ENCODE results near the gene WIPF3.

The WIPF3 gene

DNA sequence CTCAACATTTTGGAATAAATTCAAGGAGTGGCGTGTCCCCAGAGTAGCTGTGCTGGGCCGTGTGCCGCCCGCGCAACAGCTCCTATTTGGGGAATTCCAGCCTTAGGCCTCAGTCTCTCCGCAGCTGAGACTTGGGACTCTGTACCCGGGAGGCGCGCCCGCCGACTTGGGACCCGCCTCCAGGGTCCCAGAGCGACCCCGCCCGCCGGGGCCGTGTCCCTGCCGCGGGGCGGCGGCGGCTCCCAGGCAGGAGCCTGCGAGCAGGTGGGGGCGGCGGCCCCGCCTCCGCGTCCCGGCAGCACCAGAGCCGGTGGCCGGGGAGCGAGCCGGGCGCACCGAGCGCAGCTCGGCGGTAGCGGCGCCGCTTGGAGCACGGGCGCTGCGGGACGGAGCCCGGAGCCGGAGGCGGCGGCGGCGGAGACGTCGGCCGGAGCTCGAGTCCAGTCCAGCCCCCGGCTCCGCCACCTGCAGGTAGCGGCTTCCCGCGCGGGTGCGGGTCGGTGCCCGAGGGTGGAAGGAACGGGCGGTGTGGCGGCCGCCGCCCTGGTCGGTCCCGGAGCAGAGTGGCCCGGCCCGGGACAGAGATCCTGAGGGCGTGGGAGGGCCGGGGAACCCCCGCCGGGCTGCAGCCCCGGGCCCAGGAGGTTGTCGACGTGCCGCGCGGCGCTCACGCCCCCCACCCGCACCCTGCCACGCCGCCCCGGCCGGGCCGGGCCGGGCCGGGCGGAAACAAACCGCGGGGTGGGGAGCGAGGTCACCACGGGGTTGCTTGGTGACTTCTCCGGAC is at the start of gene WIPF3:
Gene WIPF3 (plus strand): TSS at position 301 of the 787 bp plus-strand sequence. CDS start 28,217 bp downstream, outside the sequence.
- FAIRE-seq: no peak

GRCh38 chr7:29763266-29763665 is 43.0 kb upstream of the WIPF3 start:
- FAIRE-seq: no peak

DNA sequence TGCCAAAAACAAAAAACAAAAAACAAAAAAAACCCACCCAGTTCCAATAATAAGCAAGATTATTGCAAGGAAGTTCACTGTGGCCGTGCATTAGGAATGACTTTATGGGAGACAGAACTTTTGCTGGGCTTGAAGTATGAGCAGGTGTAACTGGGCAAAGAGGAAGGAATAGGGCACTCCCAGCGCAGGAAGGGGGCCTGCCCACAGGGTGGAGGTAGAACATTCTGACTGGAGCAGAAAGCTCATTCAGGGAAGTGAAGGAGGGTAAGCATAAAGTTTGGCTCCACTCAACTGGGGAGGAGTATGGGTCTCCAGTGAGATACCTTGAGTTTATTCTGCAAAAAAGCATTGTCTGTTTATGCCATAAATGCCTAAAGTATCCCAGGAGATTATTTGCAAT is 42.1 kb upstream of the WIPF3 start:
- no peak for FAIRE-seq

DNA sequence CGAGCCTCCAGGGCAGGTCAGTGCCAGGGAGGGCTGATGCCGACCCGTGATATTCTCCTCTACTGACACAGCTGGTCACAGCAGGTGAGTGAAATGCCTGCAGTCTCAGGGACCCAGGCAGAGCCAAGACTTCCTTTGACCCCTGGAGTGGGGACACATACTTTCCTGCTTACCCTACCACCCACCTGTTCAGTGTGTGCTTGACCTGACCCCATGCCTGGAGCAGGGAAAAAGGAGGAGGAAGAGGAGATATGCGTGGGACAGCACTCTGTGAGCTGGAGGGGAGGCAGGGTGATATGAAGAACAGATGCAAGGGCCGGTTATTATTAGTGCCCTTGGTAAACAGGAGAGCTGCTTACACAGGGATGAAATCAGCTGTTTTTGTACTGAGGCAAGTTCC is 40.8 kb upstream of the WIPF3 start:
- no peak for FAIRE-seq

DNA sequence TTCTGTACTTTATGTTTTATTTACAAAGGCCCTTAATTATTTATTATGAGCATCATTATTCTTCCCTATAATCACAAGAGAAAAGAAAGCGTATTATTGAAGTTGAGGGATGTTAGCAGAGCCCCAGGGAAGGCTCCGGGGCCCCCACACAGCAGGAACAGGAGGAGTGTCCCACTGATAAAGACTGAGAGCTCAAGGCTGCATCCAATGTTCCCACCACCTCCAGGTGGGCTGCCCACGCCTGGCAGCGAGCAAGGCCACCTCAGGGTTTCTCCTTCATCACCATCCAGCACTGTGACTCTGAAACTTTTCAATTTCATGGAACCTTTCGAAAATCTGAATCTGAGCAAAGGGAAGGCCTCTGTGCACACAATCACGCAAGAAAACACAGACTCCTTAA is 35.9 kb upstream of the WIPF3 start:
- no peak for FAIRE-seq

DNA sequence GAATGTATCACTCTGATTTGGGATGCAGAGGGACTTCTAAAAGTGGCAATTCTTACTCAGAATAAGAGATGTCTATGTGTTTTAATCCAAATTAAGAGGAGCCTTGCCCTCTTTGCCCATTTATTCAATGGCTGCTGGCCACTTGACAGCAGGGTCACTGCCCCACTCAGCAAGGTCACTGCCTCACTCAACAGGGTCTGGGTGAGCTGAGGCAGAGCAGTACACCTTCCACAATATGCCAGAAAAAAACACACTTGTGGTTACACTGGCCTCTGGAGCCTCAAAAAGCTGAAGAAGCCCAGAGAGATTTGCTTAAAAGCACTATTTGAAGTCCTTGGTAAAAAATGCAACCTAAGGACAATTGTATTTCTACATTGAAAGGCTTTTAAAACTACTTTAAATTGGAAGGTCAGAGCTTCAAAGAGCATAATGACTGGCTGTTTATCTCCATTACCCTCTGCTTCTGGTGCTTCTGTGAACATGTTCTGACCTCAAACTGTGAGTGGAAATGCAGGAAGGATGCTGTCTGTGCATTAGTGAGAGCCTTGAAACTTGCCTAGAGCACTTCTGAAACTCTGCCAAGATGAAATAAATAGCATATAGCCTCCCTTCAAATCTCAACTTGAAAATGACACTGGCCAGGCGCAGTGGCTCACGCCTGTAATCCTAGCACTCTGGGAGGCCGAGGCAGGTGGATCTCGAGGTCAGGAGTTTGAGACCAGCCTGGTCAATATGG is 35.1 kb upstream of the WIPF3 start:
- no peak for FAIRE-seq

GRCh38 chr7:29779017-29779416 is 27.3 kb upstream of the WIPF3 start:
- no peak for FAIRE-seq

GRCh38 chr7:29780346-29780745 is 26.0 kb upstream of the WIPF3 start:
- no peak for FAIRE-seq

- FAIRE-seq: no peak
Measured at GRCh38 chr7:29783671-29784070, 22.6 kb upstream of the WIPF3 start.

- FAIRE-seq: no peak
Measured at GRCh38 chr7:29793507-29793906, 12.8 kb upstream of the WIPF3 start.

GRCh38 chr7:29794959-29795629 is 11.2 kb upstream of the WIPF3 start:
- FAIRE-seq: no peak

DNA sequence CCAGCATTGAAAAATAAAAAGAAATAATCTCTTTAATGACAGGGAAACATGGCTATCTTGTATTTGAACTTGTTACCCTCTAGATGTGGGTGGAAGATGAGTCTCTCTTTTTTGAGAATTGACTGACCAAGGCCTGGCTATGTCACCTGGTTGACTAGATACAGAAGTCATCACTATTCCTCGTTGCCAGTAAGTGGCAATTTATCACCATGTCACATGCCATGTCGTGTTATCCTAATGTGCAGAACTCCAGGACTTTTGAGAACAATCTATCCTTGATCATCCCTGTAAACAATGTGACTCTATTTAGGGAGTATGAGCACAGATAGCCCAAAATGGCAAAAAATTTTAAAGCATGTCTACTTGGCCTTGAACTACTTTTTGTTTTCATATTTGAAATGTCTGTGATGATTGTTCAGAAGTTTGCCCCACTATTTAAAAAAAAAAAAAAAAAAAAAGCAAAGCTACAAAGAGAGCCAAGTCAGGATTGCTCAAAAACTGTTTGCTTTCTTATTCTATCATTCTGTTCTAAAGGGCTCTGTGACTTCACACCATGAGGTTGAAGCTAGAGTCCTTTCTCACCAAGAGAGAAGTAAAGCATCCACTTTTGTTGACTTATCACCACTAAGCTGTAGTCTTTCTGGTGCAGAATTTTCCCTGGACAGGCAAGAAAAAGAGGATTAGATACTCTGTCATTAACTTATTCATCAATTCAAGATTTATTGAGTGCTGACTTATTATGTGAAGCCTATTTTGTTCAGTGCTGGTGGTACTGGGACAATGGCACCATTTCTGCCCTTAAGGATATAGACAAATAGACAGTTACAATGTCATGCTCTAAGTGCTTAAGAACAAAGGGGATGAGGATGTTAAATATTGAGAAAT is 10.4 kb upstream of the WIPF3 start:
- FAIRE-seq: no peak

GRCh38 chr7:29797112-29797944 is 9.0 kb upstream of the WIPF3 start:
- FAIRE-seq: no peak

DNA sequence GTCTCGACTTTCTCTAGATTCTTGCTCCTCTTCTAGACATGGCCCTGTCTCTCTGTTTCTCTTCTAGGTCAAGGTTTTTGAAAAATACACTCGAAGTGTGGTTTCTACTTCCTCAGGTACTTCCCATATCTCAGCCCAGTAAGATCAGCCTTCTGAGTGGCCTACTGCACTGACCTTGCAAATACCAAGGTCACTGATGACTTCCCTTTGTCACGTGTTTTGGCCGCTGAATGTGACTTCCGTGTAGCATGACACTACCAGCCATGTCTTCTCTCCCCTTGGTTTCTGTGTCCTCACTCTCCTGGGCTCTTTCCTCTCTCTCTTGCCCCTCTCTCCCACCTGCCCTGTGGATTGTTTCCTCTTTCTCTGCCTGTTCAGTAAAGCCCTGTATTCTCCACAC is 7.9 kb upstream of the WIPF3 start:
- FAIRE-seq: no peak

- FAIRE-seq: no peak
Measured at GRCh38 chr7:29801929-29802328, 4.4 kb upstream of the WIPF3 start.

DNA sequence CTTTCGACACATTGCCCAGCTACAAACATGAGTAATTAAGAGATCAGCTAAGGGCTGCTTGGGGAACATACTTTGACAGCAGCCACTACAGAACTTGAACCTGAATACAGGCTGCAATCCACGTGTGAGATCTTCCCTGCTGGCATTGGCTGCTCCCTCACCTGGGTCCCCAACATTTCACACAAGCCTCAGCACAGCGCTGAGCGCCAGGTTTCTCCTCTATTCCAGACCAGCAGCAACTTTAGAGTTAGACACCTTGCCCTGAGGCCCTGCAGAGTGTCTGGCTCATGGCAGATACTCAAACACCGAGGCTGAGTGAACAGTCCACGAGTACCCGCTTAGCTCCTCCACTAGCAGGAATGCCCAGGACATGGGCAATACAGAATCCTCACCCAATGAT is 1.3 kb upstream of the WIPF3 start:
- no peak for FAIRE-seq

- no peak for FAIRE-seq
Measured at GRCh38 chr7:29805886-29806207, 461 bp upstream of the WIPF3 start.

GRCh38 chr7:29806995-29807841 is 910 bp downstream of the WIPF3 start:
- no peak for FAIRE-seq

DNA sequence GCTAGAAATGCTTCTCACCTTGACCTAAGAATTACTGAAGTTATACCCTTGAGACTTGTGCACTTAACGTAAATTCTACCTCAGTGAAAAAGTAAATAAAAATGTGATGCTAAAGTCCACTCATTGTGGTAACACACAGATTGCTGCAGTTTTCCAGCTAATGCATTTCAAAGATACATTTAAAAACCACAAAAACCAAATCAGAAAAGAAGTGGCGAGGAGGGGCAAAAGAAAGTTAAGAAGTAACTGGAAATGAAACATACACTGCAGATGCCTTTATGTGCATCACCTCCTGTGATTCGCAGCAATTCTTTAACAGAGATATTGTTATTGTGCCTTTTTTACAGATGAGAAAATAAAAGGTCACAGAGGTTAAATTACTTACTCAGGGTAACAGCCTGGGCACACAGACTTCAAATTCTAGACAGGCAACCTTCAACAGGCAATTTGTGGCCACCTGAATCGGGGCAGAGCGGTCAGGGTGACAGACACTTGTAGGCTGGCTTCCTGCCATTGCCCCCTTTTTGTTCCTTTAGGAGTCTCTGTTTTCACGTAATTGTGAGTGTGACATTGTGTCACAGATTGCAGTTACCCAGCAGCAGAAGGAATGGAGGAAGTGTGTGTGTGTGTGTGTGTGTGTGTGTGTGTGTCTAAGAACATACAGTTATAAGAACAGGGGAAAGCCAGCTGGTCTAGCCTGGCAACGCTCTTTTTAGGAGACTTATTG is 1.9 kb downstream of the WIPF3 start:
- FAIRE-seq: no peak

DNA sequence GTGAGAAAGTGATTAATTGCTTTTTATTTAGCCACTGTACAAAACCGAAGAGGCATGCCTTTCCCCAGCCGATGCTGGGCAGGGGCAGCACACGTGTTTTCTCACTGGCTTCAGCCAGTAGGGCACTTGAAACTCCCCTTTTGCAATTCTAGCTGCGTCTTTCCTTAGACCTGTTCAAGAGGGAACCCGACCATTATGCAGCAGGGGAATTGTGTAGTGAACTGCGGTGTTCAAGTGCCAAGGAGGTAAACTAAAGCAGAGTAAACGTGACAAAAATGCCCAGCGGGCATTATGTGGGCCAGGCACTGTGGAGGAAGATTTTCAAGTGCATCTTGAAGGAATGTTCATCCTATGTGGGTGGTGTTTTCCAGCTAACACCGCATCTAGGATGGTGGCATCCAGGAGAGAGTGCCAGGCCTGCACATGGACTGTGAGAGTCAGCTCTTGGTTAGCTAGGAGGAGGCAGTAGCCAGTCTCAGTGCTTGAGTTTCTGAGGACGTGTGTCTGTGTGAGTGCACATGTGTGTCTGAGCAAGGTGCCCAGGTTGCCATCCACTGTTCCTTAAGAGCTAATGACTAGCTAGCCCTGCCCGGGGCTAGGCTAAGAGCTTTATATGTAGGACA is 3.3 kb downstream of the WIPF3 start:
- FAIRE-seq: no peak

Measured in islet of Langerhans (tissue), 1 donor.